Fibroblast of villous mesenchyme (primary cell): ENCODE results near the gene TRPM2. TPM values are rescaled to one million over a fixed set of nuclear protein-coding genes. Genes with fewer than 3 reads are reported as not detected.
A peak's percentile ranks its signal among the peaks of the same experiment; 100 is the strongest.
"Not testable (repeated sequence)": the region's sequence is repeated elsewhere in the genome, so short reads cannot be mapped to it uniquely, and the experiment has no call there.

Source experiments
- DNase-seq: peaks from one replicate; pipeline ENCODE4 v3.0.0-alpha.2; 2010; ENCODE audit warnings: low read depth
- H3K4me3 ChIP-seq: 2 replicates; pipeline ENCODE4 v1.5.1; 2011; ENCODE audit warnings: low read depth, mild to moderate bottlenecking, low read length
- total RNA-seq: library from RNA; depleted of rRNA; stranded (reverse); fragments of >200 nt; gene quantifications from 2 replicates; pipeline ENCODE4 v1.2.3, GENCODE V29; 2012
- TF ChIP-seq, protein P1 (sequence below): IDR thresholded peaks from 2 replicates; pipeline ENCODE4 v1.5.1; 2012; ENCODE audit warnings: low read depth, mild to moderate bottlenecking, low read length; ENCODE audit not compliant: insufficient read depth

Gene TRPM2
- total RNA-seq, 1 donor = under 0.01 TPM

GRCh38 chr21:44335266-44336059, 18.0 kb upstream of the TRPM2 start:
- DNase-seq = no peak
- TF ChIP-seq, protein P1, sequence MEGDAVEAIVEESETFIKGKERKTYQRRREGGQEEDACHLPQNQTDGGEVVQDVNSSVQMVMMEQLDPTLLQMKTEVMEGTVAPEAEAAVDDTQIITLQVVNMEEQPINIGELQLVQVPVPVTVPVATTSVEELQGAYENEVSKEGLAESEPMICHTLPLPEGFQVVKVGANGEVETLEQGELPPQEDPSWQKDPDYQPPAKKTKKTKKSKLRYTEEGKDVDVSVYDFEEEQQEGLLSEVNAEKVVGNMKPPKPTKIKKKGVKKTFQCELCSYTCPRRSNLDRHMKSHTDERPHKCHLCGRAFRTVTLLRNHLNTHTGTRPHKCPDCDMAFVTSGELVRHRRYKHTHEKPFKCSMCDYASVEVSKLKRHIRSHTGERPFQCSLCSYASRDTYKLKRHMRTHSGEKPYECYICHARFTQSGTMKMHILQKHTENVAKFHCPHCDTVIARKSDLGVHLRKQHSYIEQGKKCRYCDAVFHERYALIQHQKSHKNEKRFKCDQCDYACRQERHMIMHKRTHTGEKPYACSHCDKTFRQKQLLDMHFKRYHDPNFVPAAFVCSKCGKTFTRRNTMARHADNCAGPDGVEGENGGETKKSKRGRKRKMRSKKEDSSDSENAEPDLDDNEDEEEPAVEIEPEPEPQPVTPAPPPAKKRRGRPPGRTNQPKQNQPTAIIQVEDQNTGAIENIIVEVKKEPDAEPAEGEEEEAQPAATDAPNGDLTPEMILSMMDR = no peak
- H3K4me3 ChIP-seq = no peak overlapping the region

DNA sequence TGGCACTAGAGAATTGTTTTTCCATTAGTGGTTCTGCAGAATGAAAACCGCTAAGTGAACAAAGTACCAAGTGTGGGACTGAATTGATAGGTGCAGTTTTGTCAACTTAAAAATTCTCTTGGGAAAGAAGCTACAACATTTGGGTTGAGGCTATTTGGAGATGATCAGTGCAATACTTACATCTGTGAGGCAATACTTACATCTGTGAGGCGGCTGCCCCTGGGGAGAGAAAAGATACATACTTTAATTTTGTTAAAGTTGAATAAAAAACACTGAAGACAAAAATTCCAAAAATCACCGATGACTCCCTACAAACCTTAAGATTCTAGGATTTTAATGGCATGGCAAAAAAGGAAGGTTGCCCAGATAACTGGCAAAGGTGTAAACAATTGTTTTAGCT, 16.0 kb upstream of the TRPM2 start:
- peak; percentile 44 for DNase-seq
- H3K4me3 ChIP-seq = no peak overlapping the region
- TF ChIP-seq, protein P1 = no peak

DNA sequence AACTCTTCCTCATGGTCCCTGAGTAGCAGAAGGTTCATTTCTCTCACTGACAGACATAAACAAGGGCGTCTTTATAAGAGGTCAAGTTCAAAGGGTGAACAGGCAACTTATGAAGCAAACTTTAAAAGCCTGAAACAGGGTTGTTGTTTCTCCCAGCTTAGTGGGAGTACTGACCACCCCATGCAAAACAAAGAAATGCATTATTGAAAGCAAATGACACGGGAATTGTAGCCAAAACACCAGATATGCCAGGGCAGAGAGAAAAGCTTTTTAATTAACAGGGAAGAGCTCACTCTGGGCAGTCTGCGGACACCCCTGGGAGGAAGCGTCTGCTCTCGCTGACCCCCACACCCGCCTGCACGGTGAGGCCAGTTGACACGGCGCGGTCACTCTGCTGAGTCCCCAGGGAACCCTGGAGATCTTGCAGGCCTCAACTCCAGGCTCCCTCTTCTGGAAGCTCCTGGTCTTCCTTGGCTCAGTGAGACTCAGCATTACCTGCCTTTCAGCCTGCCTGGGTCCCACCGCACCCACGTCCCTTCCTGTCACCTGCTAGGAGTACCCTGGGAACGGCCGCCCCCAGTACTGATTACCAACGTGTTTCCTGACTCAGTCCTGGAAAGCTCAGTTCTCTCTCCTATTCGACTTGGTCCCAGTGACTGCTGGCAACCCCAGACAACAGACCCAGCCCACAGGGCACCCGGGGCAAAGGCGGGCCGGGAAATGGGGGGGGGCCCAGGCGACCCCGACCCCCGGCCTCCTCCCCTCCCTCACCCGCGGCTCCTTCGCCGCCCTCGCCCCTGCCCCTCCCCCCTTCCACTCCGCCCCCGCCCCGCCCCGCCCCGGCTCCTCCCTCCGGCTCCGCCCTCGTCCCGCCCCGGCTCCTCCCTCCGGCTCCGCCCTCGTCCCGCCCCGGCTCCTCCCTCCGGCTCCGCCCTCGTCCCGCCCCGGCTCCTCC, 15.2 kb upstream of the TRPM2 start:
- peak overlapping the region; percentile 62 for H3K4me3 ChIP-seq
- DNase-seq = peak; percentile 86
- TF ChIP-seq, protein P1 = peak; percentile 42

- H3K4me3 ChIP-seq = peak within 1 kb of the TSS; percentile 97
- TF ChIP-seq, protein P1 = no peak
- DNase-seq = peak; percentile 95
These were observed 14.2 kb upstream of the TRPM2 start, which contains the start of gene CFAP410 for GRCh38 chr21:44338971-44339910. Gene CFAP410, minus strand, starts transcription at chr21:44339390. Its CDS starts 196 bp downstream, at chr21:44339194.

DNA sequence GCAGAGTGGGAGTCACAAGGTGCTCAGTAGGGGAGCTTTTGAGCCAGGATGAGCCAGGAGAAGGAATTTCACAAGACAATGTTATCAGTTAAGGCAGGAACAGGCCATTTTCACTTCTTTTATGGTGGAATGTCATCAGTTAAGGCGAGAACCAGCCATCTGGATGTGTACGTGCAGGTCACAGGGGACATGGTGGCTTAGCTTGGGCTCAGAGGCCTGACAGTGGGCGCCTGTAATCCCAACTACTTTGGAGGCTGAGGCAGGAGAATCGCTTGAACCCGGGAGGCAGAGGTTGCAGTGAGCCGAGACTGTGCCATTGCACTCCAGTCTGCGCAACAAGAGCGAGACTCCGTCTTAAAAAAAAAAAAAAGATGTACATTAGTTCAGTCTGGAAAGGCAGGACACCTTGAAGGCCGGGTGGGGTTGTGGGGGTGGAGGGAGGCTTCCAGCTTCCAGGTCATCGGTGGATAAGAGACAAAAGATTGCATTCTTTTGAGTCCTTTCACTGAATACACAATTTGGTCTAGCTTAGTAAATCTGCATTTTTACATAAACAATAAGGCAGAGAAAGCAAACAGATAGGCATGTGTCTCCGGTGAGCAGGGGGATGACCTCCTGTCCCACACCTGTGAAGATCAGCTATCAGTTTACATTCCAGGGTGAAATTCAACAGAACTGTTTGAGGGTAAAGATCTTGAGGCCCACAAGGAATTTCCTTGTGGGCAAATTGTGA, 11.5 kb upstream of the TRPM2 start:
- not testable (repeated sequence) for H3K4me3 ChIP-seq, DNase-seq

DNA sequence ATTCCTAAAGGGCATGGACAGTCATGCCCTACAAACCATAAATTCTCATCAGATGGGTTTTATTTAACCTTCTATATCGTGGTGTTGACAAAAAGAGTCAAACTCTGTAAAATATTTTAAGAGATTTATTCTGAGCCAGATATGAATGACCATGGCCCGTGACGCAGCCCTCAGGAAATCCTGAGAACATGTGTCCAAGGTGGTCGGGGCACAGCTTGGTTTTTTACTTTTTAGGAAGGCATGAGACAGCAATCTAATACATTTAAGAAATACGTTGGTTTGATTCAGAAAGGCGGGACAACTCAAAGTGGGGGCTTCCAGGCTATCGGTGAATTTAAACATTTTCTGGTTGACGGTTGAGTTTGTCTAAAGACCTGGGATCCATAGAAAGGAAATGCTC, 10.4 kb upstream of the TRPM2 start:
- DNase-seq, H3K4me3 ChIP-seq: not testable (repeated sequence)

GRCh38 chr21:44344541-44345183, 8.8 kb upstream of the TRPM2 start:
- TF ChIP-seq, protein P1 = no peak
- no peak overlapping the region for H3K4me3 ChIP-seq
- DNase-seq = no peak
